CD4-positive, CD25-positive, alpha-beta regulatory T cell (primary cell): ENCODE measurements around the gene FLRT2. TPM values are rescaled to one million over a fixed set of nuclear protein-coding genes. Genes with fewer than 3 reads are reported as not detected.

Source experiments
- ATAC-seq, 2 donors: fragments of 150-1000 bp; cut with Tn5 transposase; one replicate each; pipeline ENCODE4 v1.10.0; 2021; ENCODE audit warnings: low read depth in 2 of 2, moderate number of reproducible peaks in 2 of 2, moderate library complexity in 1 of 2
- DNase-seq, 3 donors: peaks; one replicate each; pipeline versions ENCODE4 v3.0.0 to v3.0.0-alpha.2; 2012 to 2022; ENCODE audit warnings: mixed read lengths in 1 of 3
- H3K27ac ChIP-seq: one replicate; pipeline ENCODE4 v1.7.0; 2013; ENCODE audit warnings: mild to moderate bottlenecking, low read length; ENCODE audit not compliant: insufficient read depth, poor library complexity, severe bottlenecking
- H3K27me3 ChIP-seq: one replicate; pipeline ENCODE4 v1.7.0; 2013; ENCODE audit warnings: low read length; ENCODE audit not compliant: control insufficient read depth, insufficient read depth
- H3K36me3 ChIP-seq: one replicate; pipeline ENCODE4 v1.7.0; 2013; ENCODE audit warnings: mild to moderate bottlenecking, low read length, moderate library complexity; ENCODE audit not compliant: control insufficient read depth, insufficient read depth
- H3K4me1 ChIP-seq: 2 replicates; pipeline ENCODE4 v1.7.0; 2013; ENCODE audit warnings: mild to moderate bottlenecking, low read length; ENCODE audit not compliant: insufficient read depth, control insufficient read depth, poor library complexity, severe bottlenecking
- H3K4me3 ChIP-seq: one replicate; pipeline ENCODE4 v1.7.0; 2013; ENCODE audit warnings: low read depth, mild to moderate bottlenecking, low read length, moderate library complexity
- H3K9me3 ChIP-seq, 2 experiments: 1 replicate in 1 of 2; 2 replicates in 1 of 2; pipeline ENCODE4 v1.7.0; 2013; ENCODE audit warnings: low read length in 2 of 2, mild to moderate bottlenecking in 1 of 2, moderate library complexity in 1 of 2; ENCODE audit not compliant: control insufficient read depth in 2 of 2
- H3K27ac Mint-ChIP-seq, 3 donors: one replicate each; pipeline ENCODE4 v1.8.0; 2020 to 2022; ENCODE audit warnings: mild to moderate bottlenecking in 3 of 3, mixed read lengths in 3 of 3, moderate library complexity in 2 of 3
- H3K27me3 Mint-ChIP-seq: one replicate; pipeline ENCODE4 v1.8.0; 2022; ENCODE audit warnings: mild to moderate bottlenecking, mixed read lengths
- H3K36me3 Mint-ChIP-seq: one replicate; pipeline ENCODE4 v1.8.0; 2020; ENCODE audit warnings: mixed read lengths
- H3K4me1 Mint-ChIP-seq, 4 donors: one replicate each; pipeline ENCODE4 v1.8.0; 2020 to 2022; ENCODE audit warnings: mixed read lengths in 4 of 4, mild to moderate bottlenecking in 1 of 4
- H3K4me3 Mint-ChIP-seq, 4 donors: one replicate each; pipeline ENCODE4 v1.8.0; 2020 to 2022; ENCODE audit warnings: mild to moderate bottlenecking in 4 of 4, mixed read lengths in 4 of 4, moderate library complexity in 3 of 4
- H3K9me3 Mint-ChIP-seq, 7 donors: one replicate each; pipeline ENCODE4 v1.8.0; 2020 to 2022; ENCODE audit warnings: mixed read lengths in 7 of 7, mild to moderate bottlenecking in 3 of 7, moderate library complexity in 2 of 7
- polyA plus RNA-seq, 4 donors: library from polyadenylated mRNA; unstranded; fragments of 300-500 nt; fragmentation: Illumina TruSeq; gene quantifications; one replicate each; pipeline ENCODE4 v1.2.3, GENCODE V29; 2021
- total RNA-seq: library from RNA; stranded (reverse); gene quantifications from one replicate; pipeline ENCODE4 v1.2.3, GENCODE V29; 2022

Gene FLRT2
- total and polyA plus RNA-seq, 5 donors from 2014 or later, result not detected

- Histone ChIP-seq H3K27ac (no peak overlapping the region), H3K4me3 (no peak overlapping the region), H3K4me1 (no peaks in the 10 kb centered on the region), H3K9me3 (no peaks in the 10 kb centered on the region), H3K36me3 (no peaks in the 10 kb centered on the region), H3K27me3 (no peaks in the 10 kb centered on the region)
- H3K4me1 Mint-ChIP-seq, result no peaks in the 10 kb centered on the region
- no peaks in the 10 kb centered on the region for H3K36me3 Mint-ChIP-seq
- H3K27me3 Mint-ChIP-seq, result peaks cover 5% of the 10 kb centered on the region
- DNase-seq, result no peak
- H3K4me3 Mint-ChIP-seq, result no peak overlapping the region
- peaks cover 0 to 11% (median 4%) of the 10 kb centered on the region in 7 donors for H3K9me3 Mint-ChIP-seq
- H3K27ac Mint-ChIP-seq, result no peak overlapping the region
- no peak for ATAC-seq
These were observed 6.3 kb upstream of the FLRT2 start for GRCh38 chr14:85523624-85524023.

GRCh38 chr14:85527006-85527405, 2.9 kb upstream of the FLRT2 start:
- H3K27ac ChIP-seq, result no peak overlapping the region

GRCh38 chr14:85527445-85528035, 2.4 kb upstream of the FLRT2 start:
- peaks cover 0 to 10% (median 4%) of the 10 kb centered on the region in 7 donors for H3K9me3 Mint-ChIP-seq
- H3K4me3 ChIP-seq, result no peak overlapping the region
- H3K9me3 ChIP-seq, result no peaks in the 10 kb centered on the region
- H3K27me3 Mint-ChIP-seq, result peaks cover 40% of the 10 kb centered on the region
- peaks cover 6% of the 10 kb centered on the region for H3K27me3 ChIP-seq
- no peaks in the 10 kb centered on the region for H3K36me3 ChIP-seq
- no peak overlapping the region for H3K27ac ChIP-seq
- H3K4me1 ChIP-seq, result no peaks in the 10 kb centered on the region
- no peak for ATAC-seq
- no peak for DNase-seq
- H3K4me1 Mint-ChIP-seq, result peaks cover 0 to 3% (median under 1%) of the 10 kb centered on the region in 4 donors
- H3K4me3 Mint-ChIP-seq, result no peak overlapping the region
- no peaks in the 10 kb centered on the region for H3K36me3 Mint-ChIP-seq
- H3K27ac Mint-ChIP-seq, result no peak overlapping the region

More at GRCh38 chr14:85527006-85527405, 2.9 kb upstream of the FLRT2 start:
- Mint-ChIP-seq H3K27ac (no peak overlapping the region), H3K4me3 (no peak overlapping the region), H3K9me3 (peaks cover 0 to 11% (median 4%) of the 10 kb centered on the region in 7 donors), H3K36me3 (no peaks in the 10 kb centered on the region), H3K27me3 (peaks cover 35% of the 10 kb centered on the region), H3K4me1 (peaks cover 0 to 3% (median 0%) of the 10 kb centered on the region in 4 donors)
- Histone ChIP-seq H3K4me3 (no peak overlapping the region), H3K9me3 (no peaks in the 10 kb centered on the region), H3K27me3 (peaks cover 3% of the 10 kb centered on the region), H3K4me1 (no peaks in the 10 kb centered on the region), H3K36me3 (no peaks in the 10 kb centered on the region)
- DNase-seq (no peak), ATAC-seq (no peak)

DNA sequence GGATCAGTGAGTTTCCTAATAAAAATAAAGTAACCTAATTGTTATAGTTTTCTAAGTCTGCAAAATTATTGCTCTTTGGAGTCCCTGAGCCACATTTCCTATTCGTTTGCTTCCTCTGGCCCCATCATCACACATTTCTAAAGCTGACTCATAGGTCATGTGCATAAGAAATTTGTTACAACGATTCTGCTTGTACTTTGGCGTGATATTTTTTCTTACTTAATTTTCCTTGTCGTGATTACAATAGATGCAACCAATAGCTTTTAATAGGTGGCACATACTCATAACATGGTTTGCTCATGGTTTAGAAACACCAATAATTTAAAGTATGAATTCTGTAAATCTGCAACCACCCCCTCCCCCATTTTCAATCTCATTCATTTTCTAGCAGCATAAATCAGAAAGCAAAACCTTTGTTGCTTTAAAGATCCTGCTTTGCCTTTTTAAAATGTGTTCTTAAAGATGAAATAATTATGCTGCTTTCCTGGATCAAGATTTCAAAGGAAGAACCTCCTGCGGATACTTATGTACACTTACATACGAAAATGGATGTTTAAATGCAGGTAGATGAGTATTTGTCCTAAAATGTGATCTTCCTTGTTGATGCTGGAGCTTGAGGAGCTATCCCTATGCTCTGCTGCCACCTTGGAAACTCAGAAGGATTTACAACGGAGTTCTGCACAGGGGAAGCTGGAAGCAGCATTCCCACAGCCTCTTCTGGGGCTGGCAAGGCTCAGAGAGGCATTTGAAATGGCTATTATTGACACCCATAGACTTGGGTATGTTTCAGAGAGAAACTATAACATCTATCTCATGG, 1.7 kb upstream of the FLRT2 start:
- H3K36me3 ChIP-seq, result no peaks in the 10 kb centered on the region
- DNase-seq (no peak), ATAC-seq (no peak)
- no peaks in the 10 kb centered on the region for H3K9me3 ChIP-seq
- no peak overlapping the region for H3K27ac ChIP-seq
- no peaks in the 10 kb centered on the region for H3K4me1 ChIP-seq
- Mint-ChIP-seq H3K36me3 (no peaks in the 10 kb centered on the region), H3K27me3 (peaks cover 45% of the 10 kb centered on the region), H3K4me3 (no peak overlapping the region), H3K27ac (no peak overlapping the region), H3K4me1 (peaks cover 0 to 5% (median 1%) of the 10 kb centered on the region in 4 donors), H3K9me3 (peaks cover 0 to 11% (median 4%) of the 10 kb centered on the region in 7 donors)
- H3K27me3 ChIP-seq, result peaks cover 10% of the 10 kb centered on the region
- H3K4me3 ChIP-seq, result no peak overlapping the region

GRCh38 chr14:85528897-85529631, 880 bp upstream of the FLRT2 start:
- Histone ChIP-seq H3K4me1 (no peaks in the 10 kb centered on the region), H3K9me3 (no peaks in the 10 kb centered on the region), H3K27me3 (peaks cover 10% of the 10 kb centered on the region), H3K36me3 (no peaks in the 10 kb centered on the region), H3K4me3 (no peak overlapping the region), H3K27ac (no peak overlapping the region)
- H3K4me3 Mint-ChIP-seq, result no peak overlapping the region
- peak overlapping the region in 1 of 3 donors; percentile 43 for H3K27ac Mint-ChIP-seq
- peaks cover 47% of the 10 kb centered on the region for H3K27me3 Mint-ChIP-seq
- ATAC-seq, result no peak
- no peaks in the 10 kb centered on the region for H3K36me3 Mint-ChIP-seq
- peaks cover 0 to 5% (median 1%) of the 10 kb centered on the region in 4 donors for H3K4me1 Mint-ChIP-seq
- peaks cover 0 to 11% (median 4%) of the 10 kb centered on the region in 7 donors for H3K9me3 Mint-ChIP-seq
- no peak for DNase-seq

- DNase-seq (no peak), ATAC-seq (no peak)
- H3K36me3 Mint-ChIP-seq, result no peaks in the 10 kb centered on the region
- peaks cover 10% of the 10 kb centered on the region for H3K27me3 ChIP-seq
- no peak overlapping the region for H3K4me3 ChIP-seq
- peaks cover 0 to 12% (median 4%) of the 10 kb centered on the region in 7 donors for H3K9me3 Mint-ChIP-seq
- H3K4me1 ChIP-seq, result no peaks in the 10 kb centered on the region
- no peak overlapping the region for H3K4me3 Mint-ChIP-seq
- H3K36me3 ChIP-seq, result no peaks in the 10 kb centered on the region
- H3K27ac ChIP-seq, result no peak overlapping the region
- peak overlapping the region in 1 of 3 donors; percentile 32 for H3K27ac Mint-ChIP-seq
- no peaks in the 10 kb centered on the region for H3K9me3 ChIP-seq
- peaks cover 60% of the 10 kb centered on the region for H3K27me3 Mint-ChIP-seq
- H3K4me1 Mint-ChIP-seq, result peaks cover 0 to 5% (median 1%) of the 10 kb centered on the region in 4 donors
These were observed 682 bp downstream of the FLRT2 start for GRCh38 chr14:85530626-85531025.

DNA sequence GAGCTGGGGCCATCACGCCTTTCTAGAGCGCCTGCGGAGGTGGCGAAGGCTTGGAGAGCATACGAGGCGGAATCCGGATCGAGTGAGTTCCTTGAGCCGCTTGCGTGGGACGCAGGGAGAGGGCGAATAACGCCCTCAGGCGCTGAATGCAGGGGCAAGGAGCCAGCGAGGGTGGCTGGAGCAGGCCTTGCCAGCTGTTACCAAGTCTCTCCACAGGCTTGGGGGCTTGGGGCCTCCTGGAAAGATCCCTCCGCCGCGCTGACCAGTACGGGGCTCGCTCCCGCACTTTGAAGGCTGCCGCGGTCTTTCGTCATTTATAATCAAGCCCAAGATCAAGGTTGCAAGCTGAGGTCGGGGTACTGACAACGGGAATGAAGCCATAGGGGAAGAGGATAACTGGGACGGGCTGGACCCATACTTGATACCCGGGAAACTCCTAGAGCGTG, 1.2 kb downstream of the FLRT2 start:
- no peaks in the 10 kb centered on the region for H3K4me1 ChIP-seq
- peaks cover 65% of the 10 kb centered on the region for H3K27me3 Mint-ChIP-seq
- no peak overlapping the region for H3K4me3 Mint-ChIP-seq
- peaks cover 10% of the 10 kb centered on the region for H3K27me3 ChIP-seq
- no peaks in the 10 kb centered on the region for H3K36me3 ChIP-seq
- no peak overlapping the region for H3K27ac Mint-ChIP-seq
- no peaks in the 10 kb centered on the region for H3K36me3 Mint-ChIP-seq
- ATAC-seq, result no peak
- no peaks in the 10 kb centered on the region for H3K9me3 ChIP-seq
- no peak for DNase-seq
- H3K9me3 Mint-ChIP-seq, result peaks cover 0 to 10% (median 3%) of the 10 kb centered on the region in 7 donors
- peaks cover 0 to 5% (median 1%) of the 10 kb centered on the region in 4 donors for H3K4me1 Mint-ChIP-seq
- H3K4me3 ChIP-seq, result no peak overlapping the region
- no peak overlapping the region for H3K27ac ChIP-seq
